Measurements from ENCODE around the gene TDRD12. TPM values are rescaled to one million over a fixed set of nuclear protein-coding genes. Genes with fewer than 3 reads are reported as not detected.

Gene TDRD12
- polyA plus RNA-seq, 1 experiment, result 0.07 TPM

GRCh38 chr19:32789429-32789828 is 69.9 kb downstream of the TDRD12 start:
- Histone ChIP-seq H3K27ac (ENCODE audit: low read depth, low read length) (no peak overlapping the region), H3K4me3 (ENCODE audit: low read depth, low read length) (no peak overlapping the region), H3K9me3 (ENCODE audit: control insufficient read depth, insufficient read depth, low read length) (no peaks in the 10 kb centered on the region), H3K27me3 (ENCODE audit: control insufficient read depth, insufficient read depth, low read length) (peaks cover 2% of the 10 kb centered on the region)
- TF ChIP-seq CTCF (IDR thresholded peaks at IDR 0.05; ENCODE audit: low read depth, low read length), result no peak
- ChIA-PET POLR2A (no interaction called here), CTCF (interaction anchor here (0.5 kb wide), 1 partner anchor 167 kb away, joined by 4 read pairs; no protein-coding TSS in a partner anchor)
- DNase-seq (ENCODE audit: low read depth, low spot score), result no peak

- H3K27me3 ChIP-seq (ENCODE audit: control insufficient read depth, insufficient read depth, low read length), result peaks cover 2% of the 10 kb centered on the region
- ChIA-PET POLR2A (no interaction called here), CTCF (no interaction called here)
- no peaks in the 10 kb centered on the region for H3K9me3 ChIP-seq (ENCODE audit: control insufficient read depth, insufficient read depth, low read length)
- no peak overlapping the region for H3K27ac ChIP-seq (ENCODE audit: low read depth, low read length)
- no peak for TF ChIP-seq CTCF (IDR thresholded peaks at IDR 0.05; ENCODE audit: low read depth, low read length)
- H3K4me3 ChIP-seq (ENCODE audit: low read depth, low read length), result no peak overlapping the region
- no peak for DNase-seq (ENCODE audit: low read depth, low spot score)
These were observed 78.6 kb downstream of the TDRD12 start for GRCh38 chr19:32798201-32798600.

GRCh38 chr19:32800191-32800590 is 80.6 kb downstream of the TDRD12 start:
- no peak overlapping the region for H3K27ac ChIP-seq (ENCODE audit: low read depth, low read length)
- H3K9me3 ChIP-seq (ENCODE audit: control insufficient read depth, insufficient read depth, low read length), result no peaks in the 10 kb centered on the region
- no peak for TF ChIP-seq CTCF (IDR thresholded peaks at IDR 0.05; ENCODE audit: low read depth, low read length)
- no peak overlapping the region for H3K4me3 ChIP-seq (ENCODE audit: low read depth, low read length)
- no peak for DNase-seq (ENCODE audit: low read depth, low spot score)
- POLR2A ChIA-PET, result no interaction called here
- CTCF ChIA-PET, result interaction anchor here (0.6 kb wide), 1 partner anchor 227 kb away, joined by 4 read pairs; no protein-coding TSS in a partner anchor
- H3K27me3 ChIP-seq (ENCODE audit: control insufficient read depth, insufficient read depth, low read length), result peaks cover 2% of the 10 kb centered on the region

- Histone ChIP-seq H3K27me3 (ENCODE audit: control insufficient read depth, insufficient read depth, low read length) (peaks cover 2% of the 10 kb centered on the region), H3K4me3 (ENCODE audit: low read depth, low read length) (no peak overlapping the region), H3K9me3 (ENCODE audit: control insufficient read depth, insufficient read depth, low read length) (no peaks in the 10 kb centered on the region), H3K27ac (ENCODE audit: low read depth, low read length) (no peak overlapping the region)
- DNase-seq (ENCODE audit: low read depth, low spot score), result no peak
- POLR2A ChIA-PET, result no interaction called here
- CTCF ChIA-PET, result interaction anchor here (0.6 kb wide), 1 partner anchor 227 kb away, joined by 4 read pairs; no protein-coding TSS in a partner anchor
- TF ChIP-seq CTCF (IDR thresholded peaks at IDR 0.05; ENCODE audit: low read depth, low read length), result no peak
These were observed 81.2 kb downstream of the TDRD12 start for GRCh38 chr19:32800754-32801153.

- Histone ChIP-seq H3K27ac (ENCODE audit: low read depth, low read length) (no peak overlapping the region), H3K4me3 (ENCODE audit: low read depth, low read length) (no peak overlapping the region), H3K27me3 (ENCODE audit: control insufficient read depth, insufficient read depth, low read length) (no peaks in the 10 kb centered on the region), H3K9me3 (ENCODE audit: control insufficient read depth, insufficient read depth, low read length) (no peaks in the 10 kb centered on the region)
- ChIA-PET CTCF (no interaction called here), POLR2A (no interaction called here)
- DNase-seq (ENCODE audit: low read depth, low spot score), result no peak
- no peak for TF ChIP-seq CTCF (IDR thresholded peaks at IDR 0.05; ENCODE audit: low read depth, low read length)
These were observed 83.3 kb downstream of the TDRD12 start for GRCh38 chr19:32802840-32803239.
